Measurements from ENCODE around the gene SIGLEC1. TPM values are rescaled to one million over a fixed set of nuclear protein-coding genes. Genes with fewer than 3 reads are reported as not detected.

The SIGLEC1 gene
- total and polyA plus RNA-seq, 2 experiments from 2014 or later = not detected

GRCh38 chr20:3706774-3707507 lies 5.5 kb downstream of the SIGLEC1 start:
- H3K27me3 ChIP-seq (ENCODE audit: insufficient read depth) = no peaks in the 10 kb centered on the region
- Mint-ChIP-seq H3K9me3 (no peaks in the 10 kb centered on the region), H3K36me3 (ENCODE audit: low read depth) (no peaks in the 10 kb centered on the region), H3K4me1 (no peaks in the 10 kb centered on the region), H3K27me3 (ENCODE audit: insufficient read depth, low read depth, poor library complexity) (peaks cover 5% of the 10 kb centered on the region), H3K27ac (no peak overlapping the region), H3K4me3 (no peak overlapping the region)
- no peak overlapping the region for H3K4me2 ChIP-seq
- H3K4me3 ChIP-seq = no peak overlapping the region
- no peaks in the 10 kb centered on the region for H3K4me1 ChIP-seq (ENCODE audit: insufficient read depth)
- H4K20me1 ChIP-seq (replicated peaks; ENCODE audit: insufficient read depth) = no peaks in the 10 kb centered on the region
- no peak overlapping the region for H2AFZ ChIP-seq
- H3K79me2 ChIP-seq (replicated peaks; ENCODE audit: insufficient read depth) = no peaks in the 10 kb centered on the region
- H3F3A ChIP-seq (replicated peaks; ENCODE audit: low read depth) = no peaks in the 10 kb centered on the region
- no peak overlapping the region for H3K27ac ChIP-seq (ENCODE audit: low read depth)
- no peaks in the 10 kb centered on the region for H3K9me2 ChIP-seq (ENCODE audit: insufficient read depth)
- DNase-seq (ENCODE audit: low spot score) = no peak
- ATAC-seq = no peak
- H3K36me3 ChIP-seq (ENCODE audit: insufficient read depth) = no peaks in the 10 kb centered on the region
- TF ChIP-seq CREB1 (CRISPR knock-in tag; IDR thresholded peaks at IDR 0.05; ENCODE audit: low read depth) (no peak), POLR2AphosphoS5 (IDR thresholded peaks at IDR 0.05; ENCODE audit: low read depth) (no peak), NANOG (IDR thresholded peaks at IDR 0.05; ENCODE audit: borderline replicate concordance) (no peak), EZH2 (IDR thresholded peaks at IDR 0.05; ENCODE audit: low read depth, unreplicated experiment) (no peak), STAT1 (IDR thresholded peaks at IDR 0.05; ENCODE audit: unreplicated experiment) (no peak), ZNF331 (CRISPR knock-in tag; IDR thresholded peaks at IDR 0.05; ENCODE audit: low read depth) (no peak), EZH2phosphoT487 (IDR thresholded peaks at IDR 0.05; ENCODE audit: unreplicated experiment) (no peak), CTCF (conservative IDR thresholded peaks at IDR 0.05; ENCODE audit: low read depth in 2 of 2) (no peak)

- H3K27me3 Mint-ChIP-seq (ENCODE audit: insufficient read depth, low read depth, poor library complexity) = peaks cover 5% of the 10 kb centered on the region
- no peak for ATAC-seq
- H3K79me2 ChIP-seq (replicated peaks; ENCODE audit: insufficient read depth) = no peaks in the 10 kb centered on the region
- no peaks in the 10 kb centered on the region for H3K9me2 ChIP-seq (ENCODE audit: insufficient read depth)
- H3K4me1 ChIP-seq (ENCODE audit: insufficient read depth) = no peaks in the 10 kb centered on the region
- no peak for DNase-seq (ENCODE audit: low spot score)
- H3F3A ChIP-seq (replicated peaks; ENCODE audit: low read depth) = no peaks in the 10 kb centered on the region
- no peaks in the 10 kb centered on the region for H3K27me3 ChIP-seq (ENCODE audit: insufficient read depth)
- no peak overlapping the region for H3K4me2 ChIP-seq
- no peak for TF ChIP-seq ZNF331 (CRISPR knock-in tag; IDR thresholded peaks at IDR 0.05; ENCODE audit: low read depth)
- TF ChIP-seq ZNF114 (CRISPR knock-in tag; IDR thresholded peaks at IDR 0.05) = no peak
- no peak for TF ChIP-seq CREB1 (CRISPR knock-in tag; IDR thresholded peaks at IDR 0.05; ENCODE audit: low read depth)
- TF ChIP-seq, protein P1, sequence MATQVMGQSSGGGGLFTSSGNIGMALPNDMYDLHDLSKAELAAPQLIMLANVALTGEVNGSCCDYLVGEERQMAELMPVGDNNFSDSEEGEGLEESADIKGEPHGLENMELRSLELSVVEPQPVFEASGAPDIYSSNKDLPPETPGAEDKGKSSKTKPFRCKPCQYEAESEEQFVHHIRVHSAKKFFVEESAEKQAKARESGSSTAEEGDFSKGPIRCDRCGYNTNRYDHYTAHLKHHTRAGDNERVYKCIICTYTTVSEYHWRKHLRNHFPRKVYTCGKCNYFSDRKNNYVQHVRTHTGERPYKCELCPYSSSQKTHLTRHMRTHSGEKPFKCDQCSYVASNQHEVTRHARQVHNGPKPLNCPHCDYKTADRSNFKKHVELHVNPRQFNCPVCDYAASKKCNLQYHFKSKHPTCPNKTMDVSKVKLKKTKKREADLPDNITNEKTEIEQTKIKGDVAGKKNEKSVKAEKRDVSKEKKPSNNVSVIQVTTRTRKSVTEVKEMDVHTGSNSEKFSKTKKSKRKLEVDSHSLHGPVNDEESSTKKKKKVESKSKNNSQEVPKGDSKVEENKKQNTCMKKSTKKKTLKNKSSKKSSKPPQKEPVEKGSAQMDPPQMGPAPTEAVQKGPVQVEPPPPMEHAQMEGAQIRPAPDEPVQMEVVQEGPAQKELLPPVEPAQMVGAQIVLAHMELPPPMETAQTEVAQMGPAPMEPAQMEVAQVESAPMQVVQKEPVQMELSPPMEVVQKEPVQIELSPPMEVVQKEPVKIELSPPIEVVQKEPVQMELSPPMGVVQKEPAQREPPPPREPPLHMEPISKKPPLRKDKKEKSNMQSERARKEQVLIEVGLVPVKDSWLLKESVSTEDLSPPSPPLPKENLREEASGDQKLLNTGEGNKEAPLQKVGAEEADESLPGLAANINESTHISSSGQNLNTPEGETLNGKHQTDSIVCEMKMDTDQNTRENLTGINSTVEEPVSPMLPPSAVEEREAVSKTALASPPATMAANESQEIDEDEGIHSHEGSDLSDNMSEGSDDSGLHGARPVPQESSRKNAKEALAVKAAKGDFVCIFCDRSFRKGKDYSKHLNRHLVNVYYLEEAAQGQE (IDR thresholded peaks at IDR 0.05; ENCODE audit: unreplicated experiment) = no peak
- TF ChIP-seq EZH2 (IDR thresholded peaks at IDR 0.05; ENCODE audit: low read depth, unreplicated experiment) = no peak
- no peak for TF ChIP-seq NANOG (IDR thresholded peaks at IDR 0.05; ENCODE audit: borderline replicate concordance)
- no peak for TF ChIP-seq JUNB (IDR thresholded peaks at IDR 0.05; ENCODE audit: unreplicated experiment)
- no peaks in the 10 kb centered on the region for H3K36me3 ChIP-seq (ENCODE audit: insufficient read depth)
- H3K4me1 Mint-ChIP-seq = no peaks in the 10 kb centered on the region
- no peak overlapping the region for H3K27ac Mint-ChIP-seq
- no peaks in the 10 kb centered on the region for H4K20me1 ChIP-seq (replicated peaks; ENCODE audit: insufficient read depth)
- no peaks in the 10 kb centered on the region for H3K9me3 Mint-ChIP-seq
- no peak overlapping the region for H3K27ac ChIP-seq (ENCODE audit: low read depth)
- H3K4me3 Mint-ChIP-seq = no peak overlapping the region
- H3K4me3 ChIP-seq = no peak overlapping the region
- H3K36me3 Mint-ChIP-seq (ENCODE audit: low read depth) = no peaks in the 10 kb centered on the region
- no peak overlapping the region for H2AFZ ChIP-seq
Observed at GRCh38 chr20:3705970-3706739, 6.2 kb downstream of the SIGLEC1 start.
